Subcutaneous abdominal adipose tissue (tissue), 5 donors: ENCODE data around the gene SLC38A5.
"Not testable (repeated sequence)": the region's sequence is repeated elsewhere in the genome, so short reads cannot be mapped to it uniquely, and the experiment has no call there.

Experiments
- H3K27ac ChIP-seq: one replicate; pipeline ENCODE4 v1.7.0; 2013; ENCODE audit warnings: low read depth, mild to moderate bottlenecking, inconsistent platforms, low read length, moderate library complexity
- H3K27me3 ChIP-seq, 5 donors: one replicate each; pipeline ENCODE4 v1.7.0; 2013; ENCODE audit warnings: low read length in 5 of 5, inconsistent platforms in 1 of 5; ENCODE audit not compliant: control insufficient read depth in 5 of 5, insufficient read depth in 4 of 5
- H3K36me3 ChIP-seq, 5 donors: one replicate each; pipeline ENCODE4 v1.7.0; 2013; ENCODE audit warnings: low read length in 5 of 5; ENCODE audit not compliant: control insufficient read depth in 5 of 5, insufficient read depth in 5 of 5
- H3K4me1 ChIP-seq, 5 donors: one replicate each; pipeline ENCODE4 v1.7.0; 2013; ENCODE audit warnings: low read length in 5 of 5, mild to moderate bottlenecking in 3 of 5, moderate library complexity in 1 of 5; ENCODE audit not compliant: control insufficient read depth in 5 of 5, insufficient read depth in 5 of 5
- H3K4me3 ChIP-seq, 5 donors: one replicate each; pipeline ENCODE4 v1.7.0; 2013; ENCODE audit warnings: low read length in 5 of 5, low read depth in 1 of 5
- H3K9ac ChIP-seq, 5 donors: one replicate each; pipeline ENCODE4 v1.7.0; 2013; ENCODE audit warnings: low read length in 5 of 5, mild to moderate bottlenecking in 4 of 5, moderate library complexity in 3 of 5
- H3K9me3 ChIP-seq, 5 donors: one replicate each; pipeline ENCODE4 v1.7.0; 2013; ENCODE audit warnings: low read length in 5 of 5; ENCODE audit not compliant: control insufficient read depth in 5 of 5
- donor health status: healthy.
- donor health status: healthy.
- donor health status: healthy.
- donor health status: healthy.
- donor health status: healthy.

Gene SLC38A5

GRCh38 chrX:48461830-48462229 is 8.2 kb downstream of the SLC38A5 start:
- Histone ChIP-seq H3K27me3 (peaks cover 11 to 31% (median 18%) of the 10 kb centered on the region in 5 donors), H3K27ac (no peak overlapping the region), H3K9ac (no peak overlapping the region), H3K4me1 (peaks cover 0 to 5% (median 0%) of the 10 kb centered on the region in 5 donors), H3K9me3 (no peaks in the 10 kb centered on the region), H3K36me3 (no peaks in the 10 kb centered on the region), H3K4me3 (no peak overlapping the region)

GRCh38 chrX:48460606-48461005 is 9.5 kb downstream of the SLC38A5 start:
- H3K27me3 ChIP-seq = peaks cover 10 to 25% (median 15%) of the 10 kb centered on the region in 5 donors
- no peak overlapping the region for H3K4me3 ChIP-seq
- H3K9ac ChIP-seq = no peak overlapping the region
- no peak overlapping the region for H3K27ac ChIP-seq
- H3K9me3 ChIP-seq = no peaks in the 10 kb centered on the region
- H3K4me1 ChIP-seq = peaks cover 0 to 5% (median 0%) of the 10 kb centered on the region in 5 donors
- H3K36me3 ChIP-seq = no peaks in the 10 kb centered on the region

- Histone ChIP-seq H3K4me3 (no peak overlapping the region), H3K27me3 (peaks cover 5 to 21% (median 9%) of the 10 kb centered on the region in 5 donors), H3K27ac (no peak overlapping the region), H3K9ac (no peak overlapping the region), H3K4me1 (peaks cover 0 to 5% (median 0%) of the 10 kb centered on the region in 5 donors), H3K36me3 (no peaks in the 10 kb centered on the region), H3K9me3 (no peaks in the 10 kb centered on the region)
These were observed 10.0 kb downstream of the SLC38A5 start for GRCh38 chrX:48460031-48460430.

- H3K36me3 ChIP-seq = no peaks in the 10 kb centered on the region
- H3K27me3 ChIP-seq = peaks cover 3 to 19% (median 6%) of the 10 kb centered on the region in 5 donors
- H3K4me3 ChIP-seq = no peak overlapping the region
These were observed 10.6 kb downstream of the SLC38A5 start for GRCh38 chrX:48459483-48459882.

GRCh38 chrX:48458711-48459110 is 11.3 kb downstream of the SLC38A5 start:
- no peak overlapping the region for H3K4me3 ChIP-seq
- H3K4me1 ChIP-seq = peaks cover 0 to 5% (median 0%) of the 10 kb centered on the region in 5 donors
- peaks cover 3 to 19% (median 6%) of the 10 kb centered on the region in 5 donors for H3K27me3 ChIP-seq
- H3K9me3 ChIP-seq = peaks cover 0 to 4% (median 0%) of the 10 kb centered on the region in 5 donors
- no peak overlapping the region for H3K9ac ChIP-seq
- H3K36me3 ChIP-seq = no peaks in the 10 kb centered on the region
- H3K27ac ChIP-seq = no peak overlapping the region

More at GRCh38 chrX:48459483-48459882, 10.6 kb downstream of the SLC38A5 start:
- Histone ChIP-seq H3K4me1 (peaks cover 0 to 5% (median 0%) of the 10 kb centered on the region in 5 donors), H3K9me3 (peaks cover 0 to 2% (median 0%) of the 10 kb centered on the region in 5 donors), H3K9ac (no peak overlapping the region), H3K27ac (no peak overlapping the region)

GRCh38 chrX:48456628-48457331 is 13.3 kb downstream of the SLC38A5 start:
- Histone ChIP-seq H3K4me1 (peaks cover 0 to 5% (median 0%) of the 10 kb centered on the region in 5 donors), H3K27ac (no peak overlapping the region), H3K9me3 (peaks cover 0 to 4% (median 0%) of the 10 kb centered on the region in 5 donors), H3K9ac (no peak overlapping the region), H3K27me3 (peaks cover 0 to 13% (median 5%) of the 10 kb centered on the region in 5 donors), H3K4me3 (no peak overlapping the region), H3K36me3 (no peaks in the 10 kb centered on the region)

GRCh38 chrX:48451708-48452107 is 18.4 kb downstream of the SLC38A5 start:
- H3K4me1 ChIP-seq = no peaks in the 10 kb centered on the region
- H3K27me3 ChIP-seq = peaks cover 0 to 6% (median 3%) of the 10 kb centered on the region in 5 donors
- H3K36me3 ChIP-seq = no peaks in the 10 kb centered on the region
- peaks cover 0 to 4% (median 0%) of the 10 kb centered on the region in 5 donors for H3K9me3 ChIP-seq
- no peak overlapping the region for H3K4me3 ChIP-seq
- H3K27ac ChIP-seq = no peak overlapping the region
- no peak overlapping the region for H3K9ac ChIP-seq

GRCh38 chrX:48450076-48450475 is 20.0 kb downstream of the SLC38A5 start:
- Histone ChIP-seq H3K9ac (no peak overlapping the region), H3K4me1 (no peaks in the 10 kb centered on the region), H3K27me3 (peaks cover 0 to 6% (median 3%) of the 10 kb centered on the region in 5 donors), H3K36me3 (no peaks in the 10 kb centered on the region), H3K9me3 (peaks cover 0 to 4% (median 0%) of the 10 kb centered on the region in 5 donors), H3K27ac (no peak overlapping the region), H3K4me3 (no peak overlapping the region)

GRCh38 chrX:48447201-48447600 is 22.9 kb downstream of the SLC38A5 start:
- not testable (repeated sequence) for H3K4me1 ChIP-seq, H3K27me3 ChIP-seq, H3K36me3 ChIP-seq, H3K27ac ChIP-seq, H3K9ac ChIP-seq, H3K4me3 ChIP-seq, H3K9me3 ChIP-seq

GRCh38 chrX:48433713-48434112 is 36.3 kb downstream of the SLC38A5 start:
- H3K27ac ChIP-seq, H3K36me3 ChIP-seq, H3K4me3 ChIP-seq, H3K4me1 ChIP-seq, H3K9me3 ChIP-seq, H3K9ac ChIP-seq: not testable (repeated sequence)
- H3K27me3 ChIP-seq = peaks cover 0 to 13% (median 7%) of the 10 kb centered on the region in 5 donors
